ENCODE results near the gene ODAD4.

The ODAD4 gene

GRCh38 chr17:41967921-41968578 lies 37.6 kb downstream of the ODAD4 start:
- no peak for TF ChIP-seq CTCF (IDR thresholded peaks at IDR 0.05; ENCODE audit: low read depth, low read length)

DNA sequence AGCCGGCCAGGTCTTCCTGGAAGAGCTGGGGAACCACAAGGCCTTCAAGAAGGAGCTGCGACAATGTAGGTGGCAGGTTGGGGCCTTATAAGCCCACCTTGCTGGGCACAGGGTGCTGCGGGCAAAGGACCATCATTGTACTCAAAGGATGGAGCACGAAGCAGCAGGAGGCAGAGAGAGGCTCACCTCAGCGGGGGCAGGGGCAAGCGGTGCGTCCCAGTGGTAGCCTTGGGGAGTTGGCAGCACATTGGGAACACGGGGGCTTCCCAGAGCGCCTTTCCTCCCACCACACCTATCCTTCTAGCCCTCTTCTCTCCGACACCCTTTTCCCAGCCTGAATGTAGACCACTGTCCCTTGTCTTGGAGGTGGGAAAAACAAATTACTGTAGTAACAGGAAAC lies 38.3 kb downstream of the ODAD4 start:
- no peak for TF ChIP-seq CTCF (IDR thresholded peaks at IDR 0.05; ENCODE audit: low read depth, low read length)
- no peak for DNase-seq (ENCODE audit: extremely low read depth, low read depth)

More at GRCh38 chr17:41967921-41968578, 37.6 kb downstream of the ODAD4 start:
- no peak for DNase-seq (ENCODE audit: extremely low read depth, low read depth)

DNA sequence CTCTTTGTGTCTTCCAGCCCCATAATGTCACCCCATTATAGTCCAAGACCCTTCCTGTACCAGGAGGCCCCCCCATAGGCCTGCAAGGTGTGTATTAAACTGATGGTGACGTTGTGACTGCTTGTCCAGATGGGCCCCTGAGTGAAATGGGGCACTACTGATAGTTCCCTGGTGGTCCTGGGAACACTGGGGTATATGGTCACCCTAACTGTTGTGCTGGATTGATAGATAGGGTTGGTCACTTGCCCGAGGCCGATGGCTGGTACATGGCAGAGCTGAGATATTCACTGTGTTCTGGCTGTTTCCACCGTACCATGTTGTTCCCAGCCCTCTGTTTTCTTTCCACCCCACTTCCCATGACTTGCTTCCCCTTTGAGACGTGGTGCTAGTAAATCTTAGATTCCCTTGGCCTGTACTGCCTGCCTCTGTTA lies 40.5 kb downstream of the ODAD4 start:
- no peak for DNase-seq (ENCODE audit: extremely low read depth, low read depth)
- no peak for TF ChIP-seq CTCF (IDR thresholded peaks at IDR 0.05; ENCODE audit: low read depth, low read length)

DNA sequence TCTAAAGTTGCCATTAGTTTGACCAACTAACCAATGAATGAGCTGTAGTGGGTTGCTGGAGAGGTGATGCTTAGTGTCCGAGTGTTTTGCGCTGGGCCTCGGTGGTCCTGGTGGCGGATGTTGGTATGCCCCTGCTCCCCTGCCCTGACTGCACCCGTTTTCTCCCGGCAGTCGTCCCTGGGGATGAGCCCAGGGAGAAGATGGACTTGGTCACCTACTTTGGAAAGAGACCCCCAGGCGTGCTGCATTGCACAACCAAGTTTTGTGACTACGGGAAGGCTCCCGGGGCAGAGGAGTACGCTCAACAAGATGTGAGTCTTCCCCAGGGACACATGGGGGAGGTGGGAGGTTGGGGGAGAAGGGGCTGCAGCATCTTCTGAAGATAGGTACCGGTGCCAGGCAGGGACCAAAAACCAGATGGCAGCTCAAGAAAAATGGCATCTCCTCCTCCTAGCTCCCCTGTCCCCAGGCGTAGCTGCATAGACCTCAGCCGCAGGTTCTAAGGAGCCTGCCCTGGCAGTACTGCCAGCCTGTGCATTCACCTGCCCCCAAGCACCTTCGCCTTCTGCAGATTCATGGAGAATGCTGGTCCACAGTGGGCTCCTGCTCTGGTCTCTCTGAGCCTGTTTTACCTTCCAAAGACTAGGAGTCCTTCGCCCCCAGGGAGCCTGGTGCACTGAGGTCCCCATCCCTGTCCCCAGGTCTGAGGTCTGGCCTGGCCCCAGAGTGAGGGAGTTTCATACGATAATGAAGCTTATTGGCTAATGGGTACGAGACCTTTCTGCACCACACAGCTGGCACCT lies 41.5 kb downstream of the ODAD4 start:
- TF ChIP-seq CTCF (IDR thresholded peaks at IDR 0.05; ENCODE audit: low read depth, low read length): no peak
- DNase-seq (ENCODE audit: extremely low read depth, low read depth): no peak

DNA sequence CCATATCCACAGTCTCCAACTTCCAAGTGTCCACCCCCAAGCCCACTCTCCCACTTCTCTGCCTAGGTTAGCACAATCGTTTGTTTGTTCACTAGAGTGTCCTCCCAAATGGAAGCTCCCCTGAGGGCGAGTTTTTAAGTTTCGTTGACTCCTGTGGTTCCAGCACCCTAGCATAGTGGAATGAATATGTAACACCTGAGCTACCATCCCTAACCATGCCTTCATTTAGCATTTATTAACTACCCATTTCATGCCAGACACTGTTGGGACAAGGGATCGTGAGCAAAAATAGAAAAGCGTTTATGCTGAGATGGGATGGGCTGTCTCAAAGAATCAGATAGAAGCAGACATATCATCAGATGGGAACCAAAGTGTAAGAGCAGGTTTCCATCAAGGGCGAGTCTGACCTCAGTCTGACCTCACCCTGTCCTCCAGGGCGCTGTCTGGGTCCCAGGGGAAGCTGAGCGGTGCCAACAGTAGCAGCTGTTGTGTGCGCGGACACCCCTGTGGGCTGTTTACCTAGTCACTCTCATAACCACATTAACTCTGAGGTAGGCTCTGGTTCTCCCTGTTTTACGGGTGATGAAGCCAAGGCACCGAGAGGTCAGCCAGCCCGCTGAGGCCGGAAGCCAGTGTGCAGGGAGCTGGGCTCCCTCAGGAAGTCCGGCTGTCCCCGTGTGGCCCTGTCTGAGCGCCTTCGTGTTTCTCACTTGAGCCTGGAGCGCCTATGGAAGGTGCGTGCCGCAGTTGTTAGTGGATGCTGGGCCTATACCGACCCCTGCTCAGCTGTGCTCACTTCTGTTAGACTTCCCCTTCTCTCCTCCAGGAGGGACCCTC lies 42.4 kb downstream of the ODAD4 start:
- no peak for TF ChIP-seq CTCF (IDR thresholded peaks at IDR 0.05; ENCODE audit: low read depth, low read length)
- DNase-seq (ENCODE audit: extremely low read depth, low read depth): no peak

DNA sequence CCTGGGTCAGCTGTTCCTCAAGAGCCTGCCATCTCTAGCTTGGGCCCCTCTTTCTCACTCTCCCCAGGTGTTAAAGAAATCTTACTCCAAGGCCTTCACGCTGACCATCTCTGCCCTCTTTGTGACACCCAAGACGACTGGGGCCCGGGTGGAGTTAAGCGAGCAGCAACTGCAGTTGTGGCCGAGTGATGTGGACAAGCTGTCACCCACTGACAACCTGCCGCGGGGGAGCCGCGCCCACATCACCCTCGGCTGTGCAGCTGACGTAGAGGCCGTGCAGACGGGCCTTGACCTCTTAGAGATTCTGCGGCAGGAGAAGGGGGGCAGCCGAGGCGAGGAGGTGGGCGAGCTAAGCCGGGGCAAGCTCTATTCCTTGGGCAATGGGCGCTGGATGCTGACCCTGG lies 43.0 kb downstream of the ODAD4 start:
- no peak for DNase-seq (ENCODE audit: extremely low read depth, low read depth)
- TF ChIP-seq CTCF (IDR thresholded peaks at IDR 0.05; ENCODE audit: low read depth, low read length): no peak
